GM18498 (cell line): ENCODE measurements around the gene RTN4.
A peak's percentile ranks its signal among the peaks of the same experiment; 100 is the strongest.

Experiments used
- ATAC-seq: cut with Tn5 transposase; IDR thresholded peaks from one replicate; pipeline ENCODE4 v1.9.1; 2021; ENCODE audit warnings: mild to moderate bottlenecking, moderate library complexity; ENCODE audit not compliant: unreplicated experiment

RTN4 gene

GRCh38 chr2:55043841-55044240 lies 6.4 kb downstream of the RTN4 start:
- no peak for ATAC-seq

- no peak for ATAC-seq
Observed at GRCh38 chr2:55038428-55038827, 11.8 kb downstream of the RTN4 start.

- no peak for ATAC-seq
Observed at GRCh38 chr2:55035716-55036115, 14.5 kb downstream of the RTN4 start.

- ATAC-seq = no peak
Observed at GRCh38 chr2:55033921-55034320, 16.3 kb downstream of the RTN4 start.

GRCh38 chr2:55033076-55033742 lies 17.0 kb downstream of the RTN4 start:
- peak; percentile 94 for ATAC-seq

GRCh38 chr2:55031505-55031904 lies 18.7 kb downstream of the RTN4 start:
- ATAC-seq = no peak

- no peak for ATAC-seq
Observed at GRCh38 chr2:55030766-55031165, 19.5 kb downstream of the RTN4 start.

GRCh38 chr2:55029098-55029497 lies 21.2 kb downstream of the RTN4 start:
- ATAC-seq = no peak

GRCh38 chr2:55027226-55027625 lies 23.0 kb downstream of the RTN4 start:
- no peak for ATAC-seq

- ATAC-seq = no peak
Observed at GRCh38 chr2:55026202-55026601, 24.0 kb downstream of the RTN4 start.

- ATAC-seq = peak; percentile 35
Observed at GRCh38 chr2:55025627-55026026, 24.6 kb downstream of the RTN4 start.

GRCh38 chr2:55025082-55025481 lies 25.2 kb downstream of the RTN4 start:
- ATAC-seq = peak; percentile 62

- ATAC-seq = no peak
Observed at GRCh38 chr2:55022476-55022875, 27.8 kb downstream of the RTN4 start.

- no peak for ATAC-seq
Observed at GRCh38 chr2:55019526-55020258, 30.6 kb downstream of the RTN4 start.

- ATAC-seq = no peak
Observed at GRCh38 chr2:55018619-55019018, 31.6 kb downstream of the RTN4 start.

GRCh38 chr2:55017880-55018279 lies 32.4 kb downstream of the RTN4 start:
- no peak for ATAC-seq

GRCh38 chr2:55017428-55017827 lies 32.8 kb downstream of the RTN4 start:
- ATAC-seq = no peak

- ATAC-seq = no peak
Observed at GRCh38 chr2:55014962-55015939, 35.0 kb downstream of the RTN4 start.

GRCh38 chr2:55013936-55014335 lies 36.3 kb downstream of the RTN4 start:
- ATAC-seq = no peak

GRCh38 chr2:55012672-55013484 lies 37.4 kb downstream of the RTN4 start:
- no peak for ATAC-seq
